ENCODE results near the gene ZNF396. TPM values are rescaled to one million over a fixed set of nuclear protein-coding genes. Genes with fewer than 3 reads are reported as not detected.

Gene ZNF396
- polyA plus RNA-seq, 3 donors, result 1.0 to 1.9 (median 1.1) TPM

DNA sequence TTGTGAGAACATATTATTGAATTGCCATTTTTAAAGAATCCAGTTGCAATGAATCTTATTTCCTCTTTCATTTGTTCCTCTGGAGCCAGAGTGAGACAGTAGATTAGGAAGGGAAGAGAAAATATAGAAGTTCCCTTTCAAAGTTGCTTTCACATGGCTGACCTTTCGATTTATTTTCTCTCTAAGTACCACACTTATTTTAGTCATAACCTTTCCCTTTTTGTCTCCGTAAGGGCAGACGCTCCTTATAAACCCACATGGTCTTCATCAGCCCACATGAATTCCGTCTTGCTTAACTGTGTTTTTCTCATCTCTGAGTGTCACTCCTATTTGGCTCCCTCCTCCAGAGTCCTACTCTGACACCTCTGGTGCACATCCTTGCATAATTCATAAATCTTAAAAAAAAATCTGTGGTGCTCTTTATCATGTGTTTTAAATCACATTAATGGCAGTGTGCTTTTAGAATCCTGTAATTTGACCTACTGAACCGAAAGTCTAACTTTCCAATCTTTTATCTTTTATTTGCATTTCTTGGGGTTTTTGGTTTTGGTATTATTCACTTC lies 38.5 kb upstream of the ZNF396 start:
- intact Hi-C loops (cut with micrococcal nuclease), result loop anchor here in 1 of 2 donors (10.0 kb wide), 1 partner anchor 169 kb away; the partner anchor contains the start of gene GALNT1
- 9% methylated on average over 3 of the region's 5 CpGs for WGBS (ENCODE audit: insufficient coverage)
- peak overlapping the region; percentile 34 to 71 (median 58) for H3K4me3 ChIP-seq (replicated peaks in 1 of 3; ENCODE audit: low read depth in 2 of 3, low read length in 3 of 3)
- Mint-ChIP-seq H3K9me3 (peaks cover 4 to 10% (median 10%) of the 10 kb centered on the region in 7 donors), H3K27me3 (ENCODE audit: low read depth in 3 of 3) (peaks cover 1 to 3% (median 2%) of the 10 kb centered on the region in 3 donors), H3K36me3 (no peaks in the 10 kb centered on the region), H3K27ac (peak overlapping the region; percentile 84 to 95 (median 90)), H3K4me3 (peak overlapping the region; percentile 70 to 94), H3K4me1 (peaks cover 41% of the 10 kb centered on the region)
- DNase-seq, result peak; percentile 23 to 51 (median 42)
- peaks cover 34 to 41% of the 10 kb centered on the region in 2 donors for H3K4me1 ChIP-seq (ENCODE audit: control insufficient read depth in 1 of 2, insufficient read depth in 2 of 2, low read length in 2 of 2)
- H3K27ac ChIP-seq (ENCODE audit: low read depth in 1 of 2, low read length in 2 of 2), result peak overlapping the region in 1 of 2 donors; percentile 80
- peaks cover 0 to 5% of the 10 kb centered on the region in 2 donors for H3K9me3 ChIP-seq (replicated peaks in 1 of 2; ENCODE audit: control insufficient read depth in 1 of 2, insufficient read depth in 1 of 2, low read length in 2 of 2)
- H3K36me3 ChIP-seq (replicated peaks in 1 of 2; ENCODE audit: control insufficient read depth in 1 of 2, insufficient read depth in 2 of 2, low read length in 2 of 2), result no peaks in the 10 kb centered on the region
- peak overlapping the region; percentile 73 for H3K4me2 ChIP-seq (replicated peaks; ENCODE audit: extremely low read depth, low read length, poor library complexity, severe bottlenecking)
- peak overlapping the region; percentile 58 for H3K9ac ChIP-seq (ENCODE audit: insufficient read depth, low read length, poor library complexity, severe bottlenecking)
- H3K27me3 ChIP-seq (ENCODE audit: control insufficient read depth in 2 of 2, insufficient read depth in 2 of 2, low read length in 2 of 2), result no peaks in the 10 kb centered on the region
- H3K79me2 ChIP-seq (ENCODE audit: insufficient read depth, low read length), result no peaks in the 10 kb centered on the region
- H2AFZ ChIP-seq (ENCODE audit: insufficient read depth, low read depth, low read length, poor library complexity, severe bottlenecking), result peak overlapping the region; percentile 63
- no peaks in the 10 kb centered on the region for H4K20me1 ChIP-seq (ENCODE audit: insufficient read depth, low read length)
- TF ChIP-seq, protein P1, sequence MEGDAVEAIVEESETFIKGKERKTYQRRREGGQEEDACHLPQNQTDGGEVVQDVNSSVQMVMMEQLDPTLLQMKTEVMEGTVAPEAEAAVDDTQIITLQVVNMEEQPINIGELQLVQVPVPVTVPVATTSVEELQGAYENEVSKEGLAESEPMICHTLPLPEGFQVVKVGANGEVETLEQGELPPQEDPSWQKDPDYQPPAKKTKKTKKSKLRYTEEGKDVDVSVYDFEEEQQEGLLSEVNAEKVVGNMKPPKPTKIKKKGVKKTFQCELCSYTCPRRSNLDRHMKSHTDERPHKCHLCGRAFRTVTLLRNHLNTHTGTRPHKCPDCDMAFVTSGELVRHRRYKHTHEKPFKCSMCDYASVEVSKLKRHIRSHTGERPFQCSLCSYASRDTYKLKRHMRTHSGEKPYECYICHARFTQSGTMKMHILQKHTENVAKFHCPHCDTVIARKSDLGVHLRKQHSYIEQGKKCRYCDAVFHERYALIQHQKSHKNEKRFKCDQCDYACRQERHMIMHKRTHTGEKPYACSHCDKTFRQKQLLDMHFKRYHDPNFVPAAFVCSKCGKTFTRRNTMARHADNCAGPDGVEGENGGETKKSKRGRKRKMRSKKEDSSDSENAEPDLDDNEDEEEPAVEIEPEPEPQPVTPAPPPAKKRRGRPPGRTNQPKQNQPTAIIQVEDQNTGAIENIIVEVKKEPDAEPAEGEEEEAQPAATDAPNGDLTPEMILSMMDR (IDR thresholded peaks at IDR 0.05), result no peak

- Histone ChIP-seq H3K27me3 (ENCODE audit: control insufficient read depth in 2 of 2, insufficient read depth in 2 of 2, low read length in 2 of 2) (no peaks in the 10 kb centered on the region), H3K36me3 (replicated peaks in 1 of 2; ENCODE audit: control insufficient read depth in 1 of 2, insufficient read depth in 2 of 2, low read length in 2 of 2) (no peaks in the 10 kb centered on the region), H3K9me3 (replicated peaks in 1 of 2; ENCODE audit: control insufficient read depth in 1 of 2, insufficient read depth in 1 of 2, low read length in 2 of 2) (no peaks in the 10 kb centered on the region), H3K79me2 (ENCODE audit: insufficient read depth, low read length) (no peaks in the 10 kb centered on the region), H2AFZ (ENCODE audit: insufficient read depth, low read depth, low read length, poor library complexity, severe bottlenecking) (peak overlapping the region; percentile 26), H4K20me1 (ENCODE audit: insufficient read depth, low read length) (no peaks in the 10 kb centered on the region), H3K4me3 (replicated peaks in 1 of 3; ENCODE audit: low read depth in 2 of 3, low read length in 3 of 3) (no peak overlapping the region), H3K4me1 (ENCODE audit: control insufficient read depth in 1 of 2, insufficient read depth in 2 of 2, low read length in 2 of 2) (peaks cover 45 to 54% of the 10 kb centered on the region in 2 donors), H3K27ac (ENCODE audit: low read depth in 1 of 2, low read length in 2 of 2) (no peak overlapping the region), H3K4me2 (replicated peaks; ENCODE audit: extremely low read depth, low read length, poor library complexity, severe bottlenecking) (no peak overlapping the region), H3K9ac (ENCODE audit: insufficient read depth, low read length, poor library complexity, severe bottlenecking) (no peak overlapping the region)
- Mint-ChIP-seq H3K27me3 (ENCODE audit: low read depth in 3 of 3) (peaks cover 2 to 9% (median 3%) of the 10 kb centered on the region in 3 donors), H3K36me3 (no peaks in the 10 kb centered on the region), H3K4me1 (peaks cover 54% of the 10 kb centered on the region), H3K9me3 (peaks cover 0 to 8% (median 7%) of the 10 kb centered on the region in 7 donors), H3K27ac (peak overlapping the region in 1 of 7 donors; percentile 33), H3K4me3 (no peak overlapping the region)
- TF ChIP-seq, protein P1 (IDR thresholded peaks at IDR 0.05), result no peak
- no peak for DNase-seq
- no CpG with 5 or more reads among the region's 2 CpGs for WGBS (ENCODE audit: insufficient coverage)
- intact Hi-C loops (cut with micrococcal nuclease), result loop anchor here in 1 of 2 donors (10.0 kb wide), 1 partner anchor 172 kb away; the partner anchor contains the start of gene GALNT1
Measured at GRCh38 chr18:35413163-35413511, 36.0 kb upstream of the ZNF396 start.

All from CD14-positive monocyte (primary cell).